GM12878 (cell line): Measurements from ENCODE around the gene ZFP36.

Source experiments
- CTCF ChIP-seq, 3 experiments: IDR thresholded peaks in 2 of 3; conservative IDR thresholded peaks in 1 of 3; 2 replicates each; pipeline ENCODE4 v1.5.1; 2011; ENCODE audit warnings: low read depth in 3 of 3, low read length in 3 of 3, mild to moderate bottlenecking in 3 of 3, control low read depth in 2 of 3, moderate library complexity in 2 of 3, inconsistent platforms in 1 of 3, mixed read lengths in 1 of 3; ENCODE audit not compliant: control insufficient read depth in 2 of 3, insufficient read depth in 1 of 3; ENCODE audit errors: extremely low read depth in 1 of 3
- EZH2 ChIP-seq: IDR thresholded peaks from 2 replicates; pipeline ENCODE4 v1.6.1; 2012; ENCODE audit warnings: low read depth, mild to moderate bottlenecking, control low read depth, inconsistent platforms, low read length, borderline replicate concordance; ENCODE audit not compliant: control insufficient read depth
- JUND ChIP-seq: IDR thresholded peaks from 2 replicates; pipeline ENCODE4 v1.6.1; 2012; ENCODE audit warnings: low read depth, mild to moderate bottlenecking, low read length, improper control_type of control experiment, moderate library complexity
- POLR2A ChIP-seq: IDR thresholded peaks from 2 replicates; pipeline ENCODE4 v1.6.1; 2011; ENCODE audit warnings: low read depth, mild to moderate bottlenecking, low read length
- POLR2AphosphoS5 ChIP-seq: IDR thresholded peaks from 2 replicates; pipeline ENCODE4 v1.6.1; 2011; ENCODE audit warnings: mild to moderate bottlenecking, low read length, inconsistent platforms
- RFX5 ChIP-seq: IDR thresholded peaks from 2 replicates; pipeline ENCODE4 v1.6.1; 2011; ENCODE audit warnings: low read depth, low read length, improper control_type of control experiment
- SMAD1 ChIP-seq: fragments of 450-650 bp; IDR thresholded peaks from 2 replicates; pipeline ENCODE4 v1.6.1; 2018; ENCODE audit warnings: mild to moderate bottlenecking, low read depth; ENCODE audit not compliant: partially characterized antibody
- TF ChIP-seq, protein P1 (sequence below): fragments of 450-650 bp; IDR thresholded peaks from 2 replicates; pipeline ENCODE4 v1.6.1; 2017; ENCODE audit warnings: mild to moderate bottlenecking

GRCh38 chr19:39372047-39372802 lies 34.4 kb upstream of the ZFP36 start:
- TF ChIP-seq SMAD1 = no peak
- TF ChIP-seq CTCF (IDR thresholded peaks at IDR 0.05 in 2 of 3, conservative IDR thresholded peaks at IDR 0.05 in 1 of 3; ENCODE audit: control insufficient read depth in 2 of 3, extremely low read depth in 1 of 3, insufficient read depth in 1 of 3, low read depth in 3 of 3, low read length in 3 of 3) = no peak
- TF ChIP-seq POLR2AphosphoS5 = no peak
- no peak for TF ChIP-seq JUND
- TF ChIP-seq RFX5 = no peak
- TF ChIP-seq, protein P1, sequence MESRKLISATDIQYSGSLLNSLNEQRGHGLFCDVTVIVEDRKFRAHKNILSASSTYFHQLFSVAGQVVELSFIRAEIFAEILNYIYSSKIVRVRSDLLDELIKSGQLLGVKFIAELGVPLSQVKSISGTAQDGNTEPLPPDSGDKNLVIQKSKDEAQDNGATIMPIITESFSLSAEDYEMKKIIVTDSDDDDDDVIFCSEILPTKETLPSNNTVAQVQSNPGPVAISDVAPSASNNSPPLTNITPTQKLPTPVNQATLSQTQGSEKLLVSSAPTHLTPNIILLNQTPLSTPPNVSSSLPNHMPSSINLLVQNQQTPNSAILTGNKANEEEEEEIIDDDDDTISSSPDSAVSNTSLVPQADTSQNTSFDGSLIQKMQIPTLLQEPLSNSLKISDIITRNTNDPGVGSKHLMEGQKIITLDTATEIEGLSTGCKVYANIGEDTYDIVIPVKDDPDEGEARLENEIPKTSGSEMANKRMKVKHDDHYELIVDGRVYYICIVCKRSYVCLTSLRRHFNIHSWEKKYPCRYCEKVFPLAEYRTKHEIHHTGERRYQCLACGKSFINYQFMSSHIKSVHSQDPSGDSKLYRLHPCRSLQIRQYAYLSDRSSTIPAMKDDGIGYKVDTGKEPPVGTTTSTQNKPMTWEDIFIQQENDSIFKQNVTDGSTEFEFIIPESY = no peak
- TF ChIP-seq EZH2 = no peak
- TF ChIP-seq POLR2A = no peak
